HG03175 (cell line): ENCODE results near the gene HERC5.
"Not testable (repeated sequence)": the region's sequence is repeated elsewhere in the genome, so short reads cannot be mapped to it uniquely, and the experiment has no call there.

Source experiments
- ATAC-seq: cut with Tn5 transposase; IDR thresholded peaks from one replicate; pipeline ENCODE4 v1.9.1; 2021; ENCODE audit warnings: mild to moderate bottlenecking, moderate library complexity; ENCODE audit not compliant: unreplicated experiment

HERC5 gene

GRCh38 chr4:88456670-88457306 is at the start of gene HERC5:
HERC5 (plus strand) TSS chr4:88457119; CDS start chr4:88457270, 151 bp downstream.
- ATAC-seq = peak; percentile 93

DNA sequence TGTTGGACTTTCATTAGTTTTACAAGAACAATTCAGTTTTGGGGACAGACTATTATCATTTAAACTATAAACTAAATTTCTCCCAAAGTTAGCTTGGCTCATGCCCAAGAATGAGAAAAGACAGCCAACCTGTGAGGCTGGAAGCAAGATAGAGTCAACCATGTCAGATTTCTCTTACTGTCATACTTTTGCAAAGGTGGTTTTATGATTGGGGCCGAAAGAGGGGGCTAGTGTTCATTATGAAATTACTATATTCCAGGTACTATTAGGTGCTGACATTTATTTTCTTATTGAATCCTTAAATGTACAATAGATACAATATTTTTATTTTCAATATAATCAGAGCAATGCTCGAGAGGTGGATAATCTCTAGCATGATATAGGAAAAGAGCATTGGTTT is 47.7 kb upstream of the HERC5 start:
- no peak for ATAC-seq

GRCh38 chr4:88409789-88410188 is 47.1 kb upstream of the HERC5 start:
- no peak for ATAC-seq

GRCh38 chr4:88411491-88412096 is 45.3 kb upstream of the HERC5 start:
- no peak for ATAC-seq

DNA sequence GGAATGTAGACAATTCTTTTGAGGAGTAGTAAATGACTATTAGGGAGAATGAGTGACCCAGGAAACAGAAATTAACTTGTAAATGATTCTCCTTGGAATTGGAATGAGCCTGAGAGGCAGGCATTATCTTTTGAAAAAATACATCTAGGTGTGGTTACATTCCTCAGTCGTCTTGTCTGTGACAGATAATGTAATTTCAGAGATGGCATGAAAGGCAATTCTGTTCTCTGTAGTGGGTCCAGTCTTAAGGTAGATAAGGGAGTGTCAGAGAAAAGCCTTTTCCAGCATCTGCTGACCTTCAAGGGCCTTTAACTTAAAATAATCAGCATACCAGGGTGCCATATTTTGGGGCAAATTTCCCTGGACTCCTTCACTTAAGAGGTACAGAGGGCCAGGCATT is 43.1 kb upstream of the HERC5 start:
- no peak for ATAC-seq

DNA sequence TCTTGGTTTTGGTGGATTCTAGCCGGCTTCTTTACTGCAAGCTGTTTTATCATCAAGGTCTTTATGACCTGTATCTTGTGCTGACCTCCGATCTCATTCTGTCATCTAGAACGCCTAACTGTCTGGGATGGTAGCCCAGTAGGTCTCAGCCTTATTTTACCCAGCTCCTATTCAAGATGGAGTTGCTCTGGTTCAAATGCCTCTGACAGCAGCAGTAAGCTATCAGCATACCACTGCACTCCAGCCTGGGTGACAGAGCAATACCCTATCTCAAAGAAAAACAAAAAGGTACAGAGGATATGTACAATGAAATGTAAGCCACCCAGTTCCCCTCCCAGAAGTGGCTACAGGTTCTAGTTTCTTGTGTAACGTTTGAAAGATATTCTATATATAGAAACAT is 42.2 kb upstream of the HERC5 start:
- ATAC-seq = no peak

DNA sequence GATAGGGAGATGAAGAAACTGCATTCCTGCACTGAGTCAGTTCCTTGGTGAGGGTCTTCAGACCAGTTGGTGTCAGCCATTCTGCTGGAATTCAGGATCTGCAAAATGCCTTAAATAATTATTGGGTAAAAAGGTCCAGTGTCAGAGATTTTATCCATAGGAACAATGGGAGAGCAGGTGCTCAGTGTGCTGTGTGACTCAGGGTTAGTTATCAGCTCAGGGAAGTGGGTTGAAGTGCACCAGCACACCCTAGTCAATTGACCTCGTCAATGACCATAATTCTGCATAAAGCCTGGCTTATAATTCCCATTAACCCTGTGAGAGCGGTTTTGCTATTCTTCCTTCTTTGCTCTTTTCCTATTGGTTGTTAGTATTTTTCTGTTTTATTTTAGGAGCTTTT is 40.9 kb upstream of the HERC5 start:
- ATAC-seq = no peak

DNA sequence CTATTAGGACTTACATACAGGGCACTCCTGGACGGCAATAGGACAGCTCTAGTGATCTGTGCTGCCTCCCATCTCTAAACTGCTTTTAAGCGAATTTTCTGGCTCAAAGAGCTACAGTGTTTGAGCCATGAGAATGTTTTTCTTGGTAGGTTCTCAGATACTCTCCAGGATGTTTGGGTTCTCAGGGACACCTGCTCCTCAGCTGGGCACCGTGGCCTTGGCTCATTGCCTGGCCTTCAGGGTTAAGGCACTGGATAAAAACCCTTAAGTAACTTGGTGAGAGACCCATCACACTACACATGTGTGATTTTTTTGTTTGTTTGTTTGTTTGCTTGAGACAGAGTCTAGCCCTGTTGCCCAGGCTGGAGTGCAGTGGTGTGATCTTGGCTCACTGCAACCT is 38.5 kb upstream of the HERC5 start:
- no peak for ATAC-seq

DNA sequence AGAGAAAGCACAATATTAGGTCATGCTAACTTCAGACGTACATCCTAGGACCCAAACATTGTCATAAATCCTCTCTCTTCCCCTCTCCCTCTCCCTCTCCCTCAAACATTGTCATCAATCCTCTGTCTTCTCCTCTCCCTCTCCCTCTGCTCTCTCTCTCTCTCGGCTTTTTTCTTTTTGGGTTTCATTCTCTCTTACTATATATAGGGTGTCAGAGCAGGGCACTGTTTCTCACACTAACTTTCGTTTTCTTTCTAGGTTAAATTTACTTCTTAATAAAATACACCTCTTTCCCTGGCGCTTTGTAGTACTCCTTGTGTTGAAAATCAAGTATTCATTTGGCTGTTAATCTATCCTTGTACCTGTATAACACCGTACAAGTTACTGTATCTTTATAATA is 37.0 kb upstream of the HERC5 start:
- peak; percentile 69 for ATAC-seq

DNA sequence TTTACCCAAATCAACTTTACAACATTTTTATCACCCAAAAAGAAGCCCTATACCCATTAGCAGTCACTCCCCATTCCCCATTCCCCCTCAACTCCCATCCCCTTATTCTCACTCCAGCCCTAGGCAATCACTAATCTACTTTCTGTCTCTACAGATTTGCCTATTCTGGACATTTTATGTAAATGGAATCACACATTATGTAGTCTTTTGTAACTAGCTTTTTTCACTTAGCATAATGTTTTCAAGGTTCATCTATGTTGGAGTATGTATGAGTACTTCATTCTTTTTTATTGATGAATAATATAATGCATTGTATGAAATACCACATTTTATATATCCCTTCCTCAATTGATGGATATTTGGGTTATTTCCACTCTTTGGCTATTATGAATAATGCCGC is 36.1 kb upstream of the HERC5 start:
- no peak for ATAC-seq

- no peak for ATAC-seq
These were observed 34.5 kb upstream of the HERC5 start for GRCh38 chr4:88422403-88422802.

GRCh38 chr4:88429401-88429800 is 27.5 kb upstream of the HERC5 start:
- no peak for ATAC-seq

GRCh38 chr4:88435987-88436693 is 20.8 kb upstream of the HERC5 start:
- ATAC-seq = no peak

DNA sequence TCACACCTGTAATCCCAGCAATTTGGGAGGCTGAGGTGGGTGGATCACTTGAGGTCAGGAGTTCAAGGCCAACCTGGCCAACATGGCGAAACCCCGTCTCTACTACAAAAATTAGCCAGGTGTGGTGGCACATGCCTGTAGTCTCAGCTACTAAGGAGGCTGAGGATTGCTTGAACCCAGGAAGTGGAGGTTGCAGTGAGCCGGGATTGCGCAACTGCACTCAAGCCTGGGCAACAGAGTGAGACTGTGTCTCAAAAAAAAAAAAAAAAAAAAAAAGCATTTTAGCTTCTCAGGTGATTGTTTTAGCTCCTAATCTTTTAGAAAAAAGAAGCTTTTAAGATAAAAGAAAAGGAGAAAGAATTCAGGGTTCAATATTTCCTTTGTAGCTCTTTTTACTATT is 19.0 kb upstream of the HERC5 start:
- ATAC-seq = not testable (repeated sequence)

DNA sequence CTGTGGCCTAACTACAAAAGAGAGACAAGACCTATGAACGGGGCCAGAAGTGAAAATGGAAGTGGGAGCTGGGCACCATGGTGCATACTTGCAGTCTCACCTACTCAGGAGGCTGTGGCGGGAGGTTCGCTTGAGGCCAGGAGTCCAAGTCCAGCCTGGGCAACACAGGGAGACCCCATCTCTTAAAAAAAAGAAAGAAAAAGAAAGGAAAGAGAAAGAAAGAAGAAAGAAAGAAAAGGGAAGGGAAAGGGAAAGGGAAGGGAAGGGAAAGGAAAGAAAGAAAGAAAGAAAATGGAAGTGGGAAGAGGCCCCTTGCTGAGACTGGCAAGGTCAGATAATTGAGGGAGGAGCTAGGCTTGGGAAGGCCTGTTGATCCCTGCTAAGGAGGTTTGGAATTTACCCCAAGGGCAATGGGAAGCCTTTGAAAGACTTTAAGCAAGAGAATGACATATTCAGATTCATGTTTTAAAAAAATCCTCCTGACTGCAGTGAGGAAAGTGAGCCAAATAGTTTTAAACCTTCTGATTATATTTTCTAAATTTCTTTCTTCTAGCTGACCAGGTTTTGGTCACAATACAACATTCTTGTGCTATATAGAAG is 17.7 kb upstream of the HERC5 start:
- ATAC-seq = no peak

DNA sequence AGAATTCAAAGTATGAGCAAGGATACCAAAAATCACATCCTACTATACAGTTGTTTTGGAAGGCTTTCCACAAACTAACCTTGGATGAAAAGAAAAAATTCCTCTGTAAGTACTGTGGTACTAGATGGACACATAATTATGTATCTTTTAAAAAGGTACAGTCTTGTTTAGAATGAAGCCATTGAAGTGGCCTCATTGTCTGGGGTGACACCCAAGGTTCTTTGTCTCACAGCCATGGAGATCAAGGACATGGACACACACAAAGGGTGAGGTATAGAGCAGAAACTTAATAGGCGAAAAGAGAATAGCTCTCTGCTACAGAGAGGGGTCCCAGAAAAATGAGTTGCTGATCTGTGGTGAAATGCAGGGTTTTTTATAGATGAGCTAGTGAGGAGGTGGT is 16.8 kb upstream of the HERC5 start:
- ATAC-seq = no peak

- ATAC-seq = no peak
These were observed 15.2 kb upstream of the HERC5 start for GRCh38 chr4:88441696-88442095.

- ATAC-seq = no peak
These were observed 14.2 kb upstream of the HERC5 start for GRCh38 chr4:88442689-88443191.

- no peak for ATAC-seq
These were observed 13.4 kb upstream of the HERC5 start for GRCh38 chr4:88443486-88443885.

- ATAC-seq = no peak
These were observed 11.7 kb upstream of the HERC5 start for GRCh38 chr4:88445252-88445651.

GRCh38 chr4:88446124-88446523 is 10.8 kb upstream of the HERC5 start:
- ATAC-seq = no peak
